Epithelial cell of esophagus (primary cell): Measurements from ENCODE around the gene DNASE1L1.
A peak's percentile ranks its signal among the peaks of the same experiment; 100 is the strongest.

Experiments
- DNase-seq: peaks from one replicate; pipeline ENCODE4 v3.0.0; 2010; ENCODE audit warnings: low read depth
- H3K4me3 ChIP-seq: 2 replicates; pipeline ENCODE4 v1.5.1; 2011; ENCODE audit warnings: mild to moderate bottlenecking, low read length, control low read depth
- CTCF ChIP-seq: IDR thresholded peaks from 2 replicates; pipeline ENCODE4 v1.5.1; 2011; ENCODE audit warnings: low read depth, mild to moderate bottlenecking, low read length, control low read depth, inconsistent platforms; ENCODE audit not compliant: insufficient read depth; ENCODE audit errors: missing control alignments

Gene DNASE1L1

GRCh38 chrX:154409222-154409871 lies at the start of gene DNASE1L1:
Gene DNASE1L1, minus strand, starts transcription at chrX:154409254. Its CDS starts 3,686 bp downstream, at chrX:154405568.
- DNase-seq = peak; percentile 74
- peak within 1 kb of the TSS; percentile 44 for H3K4me3 ChIP-seq
- no peak for TF ChIP-seq CTCF

- peak within 1 kb of the TSS; percentile 60 for H3K4me3 ChIP-seq
- TF ChIP-seq CTCF = no peak
- peak; percentile 45 for DNase-seq
Observed at GRCh38 chrX:154458116-154458953, 49.3 kb upstream of the DNASE1L1 start, which contains the start of gene PLXNA3. Gene PLXNA3, plus strand, starts transcription at chrX:154458281. Its CDS starts 1,903 bp downstream, at chrX:154460184.

GRCh38 chrX:154457491-154458115 lies 48.5 kb upstream of the DNASE1L1 start:
- no peak for TF ChIP-seq CTCF
- H3K4me3 ChIP-seq = peak overlapping the region; percentile 29

GRCh38 chrX:154452823-154453222 lies 43.8 kb upstream of the DNASE1L1 start:
- DNase-seq = no peak
- H3K4me3 ChIP-seq = no peak overlapping the region
- no peak for TF ChIP-seq CTCF

More at GRCh38 chrX:154457491-154458115, 48.5 kb upstream of the DNASE1L1 start:
- DNase-seq = peak; percentile 72

GRCh38 chrX:154450312-154450711 lies 41.3 kb upstream of the DNASE1L1 start:
- no peak for DNase-seq

GRCh38 chrX:154449618-154450017 lies 40.6 kb upstream of the DNASE1L1 start:
- no peak for DNase-seq
- no peak overlapping the region for H3K4me3 ChIP-seq
- TF ChIP-seq CTCF = no peak

More at GRCh38 chrX:154450312-154450711, 41.3 kb upstream of the DNASE1L1 start:
- no peak for TF ChIP-seq CTCF
- no peak overlapping the region for H3K4me3 ChIP-seq
